Measurements from ENCODE around the gene ANKRD55. TPM values are rescaled to one million over a fixed set of nuclear protein-coding genes. Genes with fewer than 3 reads are reported as not detected.

The ANKRD55 gene
- polyA plus RNA-seq, 1 of the 3 experiments (the other 2 are of a cell fraction) = not detected

DNA sequence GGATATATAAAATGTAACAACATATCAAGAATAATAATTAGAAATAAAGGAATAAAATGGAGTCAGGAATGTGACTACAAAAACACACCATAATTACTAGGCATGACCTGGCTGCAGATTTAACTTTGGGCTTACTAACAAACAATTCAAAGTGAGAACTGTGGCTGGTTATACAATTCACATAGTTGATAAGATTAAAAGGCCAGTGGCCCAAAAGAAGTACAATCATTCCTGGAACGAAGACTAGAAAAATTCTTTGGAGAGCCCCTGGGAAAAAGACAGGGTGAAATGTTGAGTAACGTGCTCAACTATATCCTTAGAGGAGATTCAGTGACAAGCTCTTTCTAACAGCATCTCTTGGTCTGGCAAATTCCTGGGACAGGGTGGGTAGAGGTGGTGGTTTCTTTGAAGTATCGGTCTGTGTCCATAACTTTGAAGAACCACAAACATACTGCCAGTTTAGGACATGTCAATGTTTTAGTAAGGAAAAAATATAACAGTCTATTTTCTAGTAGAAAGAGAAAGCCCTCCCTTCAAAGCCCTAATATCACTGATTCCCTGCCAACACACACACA, 163.4 kb downstream of the ANKRD55 start:
- ChIA-PET CTCF (interaction anchor here (0.9 kb wide), 1 partner anchor 131 kb away, joined by 4 read pairs; no protein-coding TSS in a partner anchor), POLR2A (no interaction called here)
- no peaks in the 10 kb centered on the region for H3F3A ChIP-seq (replicated peaks; ENCODE audit: insufficient read depth)
- TF ChIP-seq, protein P1, sequence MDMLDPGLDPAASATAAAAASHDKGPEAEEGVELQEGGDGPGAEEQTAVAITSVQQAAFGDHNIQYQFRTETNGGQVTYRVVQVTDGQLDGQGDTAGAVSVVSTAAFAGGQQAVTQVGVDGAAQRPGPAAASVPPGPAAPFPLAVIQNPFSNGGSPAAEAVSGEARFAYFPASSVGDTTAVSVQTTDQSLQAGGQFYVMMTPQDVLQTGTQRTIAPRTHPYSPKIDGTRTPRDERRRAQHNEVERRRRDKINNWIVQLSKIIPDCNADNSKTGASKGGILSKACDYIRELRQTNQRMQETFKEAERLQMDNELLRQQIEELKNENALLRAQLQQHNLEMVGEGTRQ (IDR thresholded peaks at IDR 0.05; ENCODE audit: borderline replicate concordance, low read depth, low read length) = no peak
- TF ChIP-seq, protein P2, sequence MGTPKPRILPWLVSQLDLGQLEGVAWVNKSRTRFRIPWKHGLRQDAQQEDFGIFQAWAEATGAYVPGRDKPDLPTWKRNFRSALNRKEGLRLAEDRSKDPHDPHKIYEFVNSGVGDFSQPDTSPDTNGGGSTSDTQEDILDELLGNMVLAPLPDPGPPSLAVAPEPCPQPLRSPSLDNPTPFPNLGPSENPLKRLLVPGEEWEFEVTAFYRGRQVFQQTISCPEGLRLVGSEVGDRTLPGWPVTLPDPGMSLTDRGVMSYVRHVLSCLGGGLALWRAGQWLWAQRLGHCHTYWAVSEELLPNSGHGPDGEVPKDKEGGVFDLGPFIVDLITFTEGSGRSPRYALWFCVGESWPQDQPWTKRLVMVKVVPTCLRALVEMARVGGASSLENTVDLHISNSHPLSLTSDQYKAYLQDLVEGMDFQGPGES (IDR thresholded peaks at IDR 0.05; ENCODE audit: low read depth, low read length) = no peak
- no peak for TF ChIP-seq FOXM1 (IDR thresholded peaks at IDR 0.05; ENCODE audit: low read depth)
- TF ChIP-seq MXI1 (IDR thresholded peaks at IDR 0.05; ENCODE audit: low read depth, low read length) = no peak
- TF ChIP-seq, protein P3, sequence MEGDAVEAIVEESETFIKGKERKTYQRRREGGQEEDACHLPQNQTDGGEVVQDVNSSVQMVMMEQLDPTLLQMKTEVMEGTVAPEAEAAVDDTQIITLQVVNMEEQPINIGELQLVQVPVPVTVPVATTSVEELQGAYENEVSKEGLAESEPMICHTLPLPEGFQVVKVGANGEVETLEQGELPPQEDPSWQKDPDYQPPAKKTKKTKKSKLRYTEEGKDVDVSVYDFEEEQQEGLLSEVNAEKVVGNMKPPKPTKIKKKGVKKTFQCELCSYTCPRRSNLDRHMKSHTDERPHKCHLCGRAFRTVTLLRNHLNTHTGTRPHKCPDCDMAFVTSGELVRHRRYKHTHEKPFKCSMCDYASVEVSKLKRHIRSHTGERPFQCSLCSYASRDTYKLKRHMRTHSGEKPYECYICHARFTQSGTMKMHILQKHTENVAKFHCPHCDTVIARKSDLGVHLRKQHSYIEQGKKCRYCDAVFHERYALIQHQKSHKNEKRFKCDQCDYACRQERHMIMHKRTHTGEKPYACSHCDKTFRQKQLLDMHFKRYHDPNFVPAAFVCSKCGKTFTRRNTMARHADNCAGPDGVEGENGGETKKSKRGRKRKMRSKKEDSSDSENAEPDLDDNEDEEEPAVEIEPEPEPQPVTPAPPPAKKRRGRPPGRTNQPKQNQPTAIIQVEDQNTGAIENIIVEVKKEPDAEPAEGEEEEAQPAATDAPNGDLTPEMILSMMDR (IDR thresholded peaks at IDR 0.05) = no peak
- no peak for TF ChIP-seq TCF12 (IDR thresholded peaks at IDR 0.05)
- no peak for TF ChIP-seq ELF1 (IDR thresholded peaks at IDR 0.05)
- TF ChIP-seq, protein P4, sequence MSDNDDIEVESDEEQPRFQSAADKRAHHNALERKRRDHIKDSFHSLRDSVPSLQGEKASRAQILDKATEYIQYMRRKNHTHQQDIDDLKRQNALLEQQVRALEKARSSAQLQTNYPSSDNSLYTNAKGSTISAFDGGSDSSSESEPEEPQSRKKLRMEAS (IDR thresholded peaks at IDR 0.05; ENCODE audit: low read depth) = no peak
- H2AFZ ChIP-seq (ENCODE audit: low read depth) = no peak overlapping the region
- no peaks in the 10 kb centered on the region for H3K79me2 ChIP-seq (ENCODE audit: insufficient read depth)
- no peak for DNase-seq
- no peaks in the 10 kb centered on the region for H3K36me3 ChIP-seq (replicated peaks in 1 of 2; ENCODE audit: control insufficient read depth in 1 of 2, insufficient read depth in 2 of 2, low read length in 1 of 2)
- H3K4me1 ChIP-seq (ENCODE audit: control insufficient read depth in 1 of 2, insufficient read depth in 2 of 2, low read depth in 1 of 2, low read length in 1 of 2) = no peaks in the 10 kb centered on the region
- no peak overlapping the region for H3K4me2 ChIP-seq
- H3K27ac ChIP-seq (ENCODE audit: low read depth in 2 of 2, low read length in 1 of 2) = no peak overlapping the region
- H3K9me2 ChIP-seq = no peaks in the 10 kb centered on the region
- no peaks in the 10 kb centered on the region for H4K20me1 ChIP-seq (ENCODE audit: insufficient read depth)
- no peak overlapping the region for H3K9ac ChIP-seq
- H3K4me3 ChIP-seq (ENCODE audit: low read depth in 2 of 2, low read length in 1 of 2) = no peak overlapping the region
- WGBS (ENCODE audit: low lambda C conversion rate) = 87% methylated on average over 3 of the region's 3 CpGs
- no peaks in the 10 kb centered on the region for H3K27me3 ChIP-seq (ENCODE audit: insufficient read depth)
- no peaks in the 10 kb centered on the region for H3K9me3 ChIP-seq

DNA sequence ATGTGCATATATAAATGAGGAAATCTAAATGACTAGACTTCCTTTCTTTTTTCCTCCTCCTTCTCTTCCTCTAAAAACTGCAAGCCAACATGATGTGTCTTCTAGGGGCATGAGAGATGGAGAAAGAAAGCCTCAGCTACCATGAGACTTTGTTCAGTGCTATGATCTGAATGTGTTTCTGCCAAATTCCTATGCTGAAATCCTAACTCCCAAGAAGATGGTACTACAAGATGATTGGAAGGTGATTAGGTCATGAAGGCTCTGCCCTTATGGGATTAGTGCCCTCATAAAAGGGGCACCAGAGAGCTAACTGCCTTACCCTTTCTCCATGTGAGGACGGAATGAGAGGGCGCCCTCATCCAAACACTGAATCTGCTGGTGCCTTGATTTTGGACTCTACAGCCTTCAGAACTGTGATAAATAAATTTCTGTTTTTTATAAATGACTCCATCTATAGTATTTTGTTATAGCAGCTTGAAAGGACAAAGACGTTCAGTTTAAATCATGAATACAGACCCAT, 166.1 kb downstream of the ANKRD55 start:
- Histone ChIP-seq H3K9me2 (no peaks in the 10 kb centered on the region), H3K27me3 (ENCODE audit: insufficient read depth) (no peaks in the 10 kb centered on the region), H3K4me3 (ENCODE audit: low read depth in 2 of 2, low read length in 1 of 2) (no peak overlapping the region), H3K9me3 (no peaks in the 10 kb centered on the region), H3K36me3 (replicated peaks in 1 of 2; ENCODE audit: control insufficient read depth in 1 of 2, insufficient read depth in 2 of 2, low read length in 1 of 2) (no peaks in the 10 kb centered on the region), H2AFZ (ENCODE audit: low read depth) (no peak overlapping the region), H3K9ac (no peak overlapping the region), H3K4me2 (no peak overlapping the region), H3K79me2 (ENCODE audit: insufficient read depth) (no peaks in the 10 kb centered on the region), H3K4me1 (ENCODE audit: control insufficient read depth in 1 of 2, insufficient read depth in 2 of 2, low read depth in 1 of 2, low read length in 1 of 2) (no peaks in the 10 kb centered on the region), H3F3A (replicated peaks; ENCODE audit: insufficient read depth) (no peaks in the 10 kb centered on the region), H3K27ac (ENCODE audit: low read depth in 2 of 2, low read length in 1 of 2) (no peak overlapping the region), H4K20me1 (ENCODE audit: insufficient read depth) (no peaks in the 10 kb centered on the region)
- ChIA-PET CTCF (interaction anchor here (0.6 kb wide), 2 partner anchors 45 to 794 kb away, joined by 3 read pairs; no protein-coding TSS in a partner anchor), POLR2A (no interaction called here)
- DNase-seq = no peak
- WGBS (ENCODE audit: low lambda C conversion rate) = 94% methylated on average over 3 of the region's 3 CpGs
- TF ChIP-seq CHD2 (IDR thresholded peaks at IDR 0.05; ENCODE audit: low read length, partially characterized antibody) = no peak
- no peak for TF ChIP-seq GABPA (IDR thresholded peaks at IDR 0.05; ENCODE audit: low read depth)
